ENCODE results near the gene RNU7-1.

RNU7-1 gene

DNA sequence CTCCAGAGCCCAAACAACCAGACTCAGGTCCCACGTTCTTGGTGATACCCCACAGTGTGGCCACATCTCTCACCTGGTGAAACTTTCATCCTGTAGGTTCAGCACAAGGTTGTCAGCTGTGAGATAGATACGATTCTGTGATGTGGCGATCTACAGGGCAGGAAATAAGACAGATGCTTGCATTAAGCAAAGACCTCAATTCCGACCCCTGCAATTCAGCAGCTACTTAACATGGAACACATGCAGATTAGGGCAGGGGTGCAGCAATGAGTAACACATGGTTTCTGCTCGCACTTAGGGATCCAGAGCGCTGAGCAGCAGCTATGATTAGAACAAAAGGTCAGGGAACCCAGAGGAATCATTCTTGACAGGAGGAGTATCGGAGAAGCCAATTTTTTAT lies 22.7 kb downstream of the RNU7-1 start:
- DNase-seq, result no peak

- DNase-seq, result no peak
Measured at GRCh38 chr12:6967651-6968100, 24.1 kb downstream of the RNU7-1 start.

DNA sequence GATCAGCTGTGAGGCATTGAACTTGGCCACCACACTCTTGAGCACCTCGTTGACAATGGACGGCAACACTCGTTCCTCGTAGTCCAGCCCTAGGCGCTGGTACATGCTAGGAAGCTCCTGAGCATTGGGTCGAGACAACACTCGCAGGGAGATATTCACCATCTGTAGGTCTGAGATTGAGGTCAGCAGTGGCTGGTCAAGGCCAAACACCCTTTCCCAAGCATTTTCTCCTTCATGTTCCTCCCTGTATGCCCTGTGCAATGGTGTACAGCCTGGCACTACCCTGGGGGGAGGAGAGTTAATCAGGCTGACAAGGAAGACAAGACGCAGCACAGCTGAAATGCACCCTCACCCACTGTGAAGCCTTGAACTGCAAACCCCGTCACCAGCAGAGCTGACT lies 24.8 kb downstream of the RNU7-1 start:
- no peak for DNase-seq

GRCh38 chr12:6970096-6970527 lies 26.5 kb downstream of the RNU7-1 start:
- no peak for DNase-seq

DNA sequence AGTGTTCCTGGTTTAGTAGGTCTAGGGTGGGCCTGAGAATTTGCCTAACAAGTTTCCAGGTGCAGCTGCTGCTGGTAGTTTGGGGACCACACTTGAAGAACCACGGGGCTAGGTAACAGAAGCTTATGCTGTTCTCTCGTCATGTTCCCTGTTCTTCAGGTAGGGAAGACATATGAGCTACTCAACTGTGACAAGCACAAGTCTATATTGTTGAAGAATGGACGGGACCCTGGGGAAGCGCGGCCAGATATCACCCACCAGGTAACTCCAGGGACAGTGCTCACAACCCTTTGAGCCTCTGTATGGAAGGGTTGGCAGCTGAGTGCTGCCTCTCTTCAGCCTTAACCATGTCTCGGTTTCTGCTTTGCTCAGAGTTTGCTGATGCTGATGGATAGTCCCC lies 30.6 kb downstream of the RNU7-1 start:
- DNase-seq, result no peak

GRCh38 chr12:6975297-6976032 lies 31.8 kb downstream of the RNU7-1 start:
- no peak for DNase-seq

DNA sequence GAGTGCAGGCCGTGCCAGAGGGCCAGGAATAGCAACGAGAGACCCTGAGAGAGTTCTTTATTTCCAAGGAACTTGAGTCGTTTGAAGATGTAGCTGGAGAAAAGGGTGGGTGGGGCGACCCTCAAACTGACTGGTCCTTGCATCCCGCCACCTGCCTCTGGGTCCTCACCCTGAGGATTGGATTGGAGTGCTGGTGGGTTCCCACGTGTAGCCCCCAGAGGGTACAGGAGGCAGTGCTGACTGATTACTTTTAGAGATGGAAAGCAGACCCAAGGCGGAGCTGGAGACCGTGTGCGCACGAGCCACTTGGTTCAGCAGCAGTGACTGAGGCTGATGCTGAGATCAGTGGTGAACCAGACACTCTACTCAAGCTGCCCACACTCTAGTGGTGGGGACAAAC lies 34.0 kb downstream of the RNU7-1 start:
- DNase-seq, result no peak

- DNase-seq, result no peak
Measured at GRCh38 chr12:6978188-6978587, 34.6 kb downstream of the RNU7-1 start.

DNA sequence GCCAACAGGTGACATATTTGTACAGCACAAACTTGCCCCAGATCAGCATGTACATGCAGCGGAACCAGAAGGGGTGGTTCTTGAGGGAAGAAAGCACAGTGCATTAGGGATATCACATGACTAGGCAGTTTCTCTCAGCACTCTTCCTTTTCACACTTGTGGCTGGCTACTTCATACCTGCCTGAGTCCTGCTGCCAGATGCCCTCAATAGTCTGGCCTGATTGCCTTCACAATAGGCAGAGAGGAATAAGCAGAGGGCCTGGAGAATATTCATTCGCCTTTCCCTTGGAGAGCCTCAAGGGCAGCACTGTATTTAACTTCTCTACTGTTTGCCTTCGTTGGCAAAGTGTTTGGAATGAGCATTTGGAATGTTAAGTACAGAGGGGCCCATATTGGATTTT lies 35.0 kb downstream of the RNU7-1 start:
- DNase-seq, result no peak

DNA sequence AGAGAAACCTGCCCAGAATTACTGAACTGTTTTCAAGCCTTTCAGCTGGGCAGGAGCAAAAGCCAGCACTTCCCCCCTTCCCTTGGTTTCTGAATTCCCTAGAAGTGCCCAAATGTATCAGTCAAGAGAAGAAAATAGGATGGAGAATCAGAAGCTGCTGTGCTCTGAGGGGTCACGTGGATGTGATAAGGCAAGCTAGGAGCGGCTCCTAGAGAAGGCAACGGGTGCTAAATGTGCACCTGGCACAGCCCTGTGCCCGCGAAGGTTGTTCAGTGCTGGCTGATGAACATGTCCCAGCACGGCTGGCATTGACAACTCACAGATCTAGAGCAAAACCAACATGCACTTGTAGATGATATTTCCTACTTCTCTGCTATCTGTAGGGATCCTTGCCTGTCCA lies 35.4 kb downstream of the RNU7-1 start:
- no peak for DNase-seq

DNA sequence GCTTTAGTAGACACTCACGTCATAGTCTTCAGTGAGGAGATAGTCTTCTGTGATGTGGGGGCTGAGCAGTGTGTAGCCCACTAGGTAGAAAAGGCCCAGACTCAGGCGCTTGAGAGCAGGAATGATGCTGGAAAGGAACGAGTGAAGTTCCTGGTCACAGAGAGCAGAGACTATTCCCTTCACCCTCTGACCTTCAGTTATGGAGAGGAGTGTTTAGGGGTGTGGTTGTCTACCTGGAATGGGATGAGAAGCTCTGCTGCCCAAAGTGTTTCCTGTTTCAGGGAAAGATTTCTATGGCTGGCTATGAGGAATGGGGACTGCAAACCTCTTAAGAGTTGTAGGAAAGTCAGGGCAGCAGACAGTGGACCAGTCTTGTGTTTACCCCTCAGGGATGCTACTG lies 35.8 kb downstream of the RNU7-1 start:
- no peak for DNase-seq

DNA sequence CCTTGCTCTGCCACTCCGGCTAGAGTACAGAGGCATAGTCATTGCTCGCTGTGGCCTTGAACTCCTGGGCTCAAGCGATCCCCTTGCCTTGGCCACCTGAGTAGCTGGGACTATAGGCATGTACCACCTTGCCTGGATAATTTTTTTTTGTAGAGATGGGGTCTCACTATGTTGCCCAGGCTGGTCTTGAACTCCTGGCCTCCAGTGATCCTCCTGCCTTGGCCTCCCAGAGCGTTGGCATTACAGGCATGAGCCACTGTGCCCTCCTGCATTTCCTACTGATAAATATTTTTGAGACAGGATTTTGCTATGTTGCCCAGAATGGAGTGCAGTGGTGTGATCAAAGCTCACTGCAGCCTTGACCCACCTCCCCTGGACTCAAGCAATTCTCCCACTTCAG lies 36.5 kb downstream of the RNU7-1 start:
- DNase-seq, result no peak

GRCh38 chr12:6980740-6981139 lies 37.1 kb downstream of the RNU7-1 start:
- DNase-seq, result no peak

DNA sequence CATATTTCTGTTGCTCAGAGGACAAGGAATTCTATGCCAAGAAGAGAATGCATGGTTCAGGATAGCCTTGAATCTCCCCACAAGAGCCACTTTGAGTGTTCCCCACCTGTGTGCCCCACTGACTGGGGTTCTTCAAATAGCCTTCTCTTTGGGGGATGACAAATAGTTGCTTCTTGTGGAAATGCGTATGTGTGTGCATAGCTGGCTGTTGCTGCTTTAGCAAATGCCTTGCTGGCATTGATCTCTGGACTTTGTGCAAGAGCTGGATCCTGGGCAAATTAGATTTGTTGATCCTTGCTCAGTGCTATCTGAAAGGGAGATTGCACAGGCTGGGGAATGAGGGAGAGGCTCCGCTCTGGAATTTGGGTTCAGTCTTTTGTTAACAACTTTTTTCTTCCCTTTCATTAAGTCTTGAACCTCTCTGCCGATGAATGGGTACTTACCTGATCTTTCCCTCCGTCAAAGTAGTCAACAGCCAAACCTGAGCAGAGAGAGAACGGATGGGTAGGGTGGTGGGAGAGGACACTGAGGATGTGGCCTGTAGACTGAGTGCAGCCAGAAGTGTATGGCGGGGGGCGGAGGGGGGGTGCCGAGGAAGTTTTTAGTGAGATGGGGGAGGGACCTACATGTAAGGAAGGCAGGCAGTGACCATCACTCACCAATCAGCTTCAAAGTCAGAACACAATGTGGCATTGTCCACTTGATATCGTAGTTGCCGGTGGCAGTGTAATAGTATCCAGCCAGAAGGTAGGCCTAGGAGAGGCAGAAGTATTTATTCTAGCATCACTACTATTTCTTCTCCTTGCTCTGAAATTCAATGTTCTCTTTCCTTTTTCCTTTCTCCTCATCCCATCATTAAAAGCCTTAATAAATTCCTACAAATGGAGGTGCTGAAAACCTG lies 37.8 kb downstream of the RNU7-1 start:
- DNase-seq, result no peak

DNA sequence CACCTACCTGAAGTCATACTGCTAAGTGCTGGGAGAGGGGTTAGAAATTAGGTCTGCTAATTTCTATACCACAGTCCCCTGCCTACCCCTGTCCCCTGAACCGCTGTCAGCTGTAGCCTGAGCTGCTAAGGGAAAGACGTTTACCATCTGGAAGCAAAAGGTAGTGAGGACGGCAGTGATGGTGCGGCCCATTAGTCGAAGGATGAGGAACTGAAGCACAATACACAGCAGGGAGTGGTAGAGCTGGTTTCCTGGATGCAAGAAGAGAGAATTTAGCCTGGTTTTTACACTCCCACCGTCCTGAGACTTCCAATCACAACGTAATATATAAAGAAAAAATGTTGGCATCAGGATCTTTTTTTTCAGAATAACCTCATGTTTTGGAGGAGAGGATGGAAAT lies 38.9 kb downstream of the RNU7-1 start:
- no peak for DNase-seq

DNA sequence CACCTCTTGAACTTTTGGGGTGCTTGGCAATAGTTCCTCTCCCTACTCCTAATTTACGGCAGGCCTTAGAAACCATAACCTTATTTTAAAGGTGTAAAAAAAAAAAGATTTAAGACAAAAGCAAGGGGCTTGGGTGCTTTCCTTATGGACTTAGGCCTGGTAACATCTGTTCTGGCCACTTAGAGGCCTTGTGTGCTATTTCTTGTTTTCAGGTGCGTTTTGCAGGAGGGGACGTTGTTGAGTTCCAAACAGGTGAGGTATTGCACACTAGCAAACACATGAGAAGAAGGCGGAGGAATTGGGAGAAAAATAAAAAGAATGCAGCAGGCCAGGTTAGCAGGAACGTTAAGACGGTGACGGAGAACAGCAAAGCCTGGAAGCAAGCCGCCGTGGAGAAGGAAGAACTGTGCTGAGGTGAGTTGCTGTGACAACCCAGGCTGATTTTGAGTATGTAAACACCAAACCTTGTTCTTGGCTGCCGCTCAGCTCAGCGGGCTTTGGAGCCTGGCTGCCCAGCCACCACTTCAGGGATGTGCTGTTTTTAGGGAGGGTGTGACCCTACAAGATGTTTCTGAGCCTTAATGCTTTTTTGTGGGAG lies 44.4 kb downstream of the RNU7-1 start:
- no peak for DNase-seq
